GM19035 (cell line): ENCODE results near the gene MYO3B.

Source experiments
- ATAC-seq: cut with Tn5 transposase; IDR thresholded peaks from one replicate; pipeline ENCODE4 v1.9.1; 2021; ENCODE audit not compliant: unreplicated experiment

The MYO3B gene

DNA sequence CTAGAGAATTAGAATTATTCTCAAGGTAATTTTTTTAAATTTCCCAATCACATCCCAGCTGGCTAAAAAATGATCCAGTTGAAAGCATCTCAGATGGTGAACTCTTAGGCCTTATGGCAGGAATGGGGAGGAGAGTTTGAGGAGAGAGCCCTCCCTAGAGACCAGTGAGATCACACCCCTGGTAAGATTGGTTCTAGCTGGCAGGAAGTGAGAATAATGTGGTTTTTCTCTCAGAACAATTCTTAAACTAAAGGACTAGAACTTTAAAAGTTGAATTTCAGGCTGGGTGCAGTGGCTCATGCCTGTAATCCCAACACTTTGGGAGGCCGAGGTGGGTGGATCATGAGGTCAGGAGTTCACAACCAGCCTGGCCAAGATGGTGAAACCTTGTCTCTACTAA is 120.2 kb downstream of the MYO3B start:
- ATAC-seq, result peak; percentile 59

DNA sequence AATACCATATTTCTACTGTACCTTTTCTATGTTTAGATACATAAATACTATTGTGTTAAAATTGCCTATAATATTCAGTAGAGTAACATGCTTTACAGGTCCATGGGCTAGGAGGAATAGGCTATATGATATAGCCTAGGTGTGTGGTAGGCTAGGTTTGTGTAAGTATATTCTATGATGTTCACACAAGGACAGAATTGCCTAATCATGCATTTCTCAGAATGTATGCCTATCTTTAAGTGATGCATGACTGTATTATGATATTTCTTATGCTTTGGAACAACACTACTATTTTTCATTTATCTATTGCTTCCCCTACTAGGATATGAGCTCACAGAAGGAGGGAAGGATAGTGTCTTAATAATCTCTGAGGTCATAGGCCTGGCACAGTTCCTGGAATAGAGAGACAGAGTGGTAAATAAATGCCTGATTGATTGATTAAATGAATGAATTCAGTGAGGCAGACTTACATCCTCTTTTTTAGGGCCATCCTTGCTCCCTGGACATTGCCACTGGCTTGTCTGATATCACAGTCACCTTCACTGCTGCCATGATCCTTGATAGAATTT is 121.0 kb downstream of the MYO3B start:
- ATAC-seq, result no peak

DNA sequence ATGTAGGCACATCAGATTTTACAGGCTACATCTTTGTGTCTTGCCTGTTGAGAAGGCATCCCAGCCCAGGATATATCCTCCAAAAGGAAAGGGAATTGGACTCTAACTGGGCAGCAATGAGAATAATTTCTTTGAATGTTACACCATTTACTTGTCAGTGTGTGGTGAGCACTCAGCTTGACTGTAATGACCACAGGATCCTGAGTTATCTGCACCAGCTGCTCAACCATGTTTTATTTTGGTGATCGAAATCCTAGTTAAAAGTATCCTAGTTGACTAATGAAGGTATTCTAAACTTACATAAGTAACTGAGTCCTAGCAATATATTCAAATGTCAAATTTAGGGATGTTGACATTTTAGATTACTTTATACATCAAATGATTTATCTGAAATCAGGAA is 123.0 kb downstream of the MYO3B start:
- no peak for ATAC-seq

DNA sequence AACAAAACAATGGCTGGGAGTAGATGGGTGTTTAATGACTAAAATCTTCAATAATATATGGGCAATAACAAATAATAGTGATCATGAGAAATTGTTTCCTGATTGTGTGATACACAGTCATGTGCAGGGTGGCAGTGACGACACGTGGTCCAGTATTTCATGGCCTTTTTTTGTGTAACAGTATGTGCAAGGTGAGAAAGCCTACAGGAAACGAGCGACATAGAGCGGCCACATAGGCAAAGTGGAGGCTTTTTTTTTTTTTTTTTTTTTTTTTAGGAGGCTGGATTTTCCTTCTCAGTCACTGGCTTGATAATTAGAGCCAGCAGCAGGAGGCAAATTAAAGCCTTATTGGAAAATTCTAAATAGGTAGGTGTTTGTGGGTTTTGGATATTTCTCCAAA is 123.7 kb downstream of the MYO3B start:
- ATAC-seq, result no peak

DNA sequence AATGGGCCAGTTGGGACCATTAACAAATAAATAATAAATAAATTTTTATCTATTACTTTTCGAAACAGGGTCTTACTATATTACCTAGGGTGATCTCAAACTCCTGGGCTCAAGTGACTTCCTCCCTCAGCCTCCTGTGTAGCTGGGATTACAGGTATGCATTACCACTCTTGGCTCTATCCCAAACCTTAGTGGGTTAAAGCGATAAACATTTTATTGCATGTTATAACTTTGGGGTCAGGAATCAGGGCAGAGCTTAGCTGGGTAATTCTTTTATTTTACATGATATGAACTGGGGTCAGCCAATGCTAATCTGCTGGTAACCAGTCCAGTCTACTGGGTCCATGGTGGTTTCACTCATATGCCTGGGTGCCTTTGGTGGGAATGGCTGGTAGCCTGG is 127.8 kb downstream of the MYO3B start:
- ATAC-seq, result no peak

DNA sequence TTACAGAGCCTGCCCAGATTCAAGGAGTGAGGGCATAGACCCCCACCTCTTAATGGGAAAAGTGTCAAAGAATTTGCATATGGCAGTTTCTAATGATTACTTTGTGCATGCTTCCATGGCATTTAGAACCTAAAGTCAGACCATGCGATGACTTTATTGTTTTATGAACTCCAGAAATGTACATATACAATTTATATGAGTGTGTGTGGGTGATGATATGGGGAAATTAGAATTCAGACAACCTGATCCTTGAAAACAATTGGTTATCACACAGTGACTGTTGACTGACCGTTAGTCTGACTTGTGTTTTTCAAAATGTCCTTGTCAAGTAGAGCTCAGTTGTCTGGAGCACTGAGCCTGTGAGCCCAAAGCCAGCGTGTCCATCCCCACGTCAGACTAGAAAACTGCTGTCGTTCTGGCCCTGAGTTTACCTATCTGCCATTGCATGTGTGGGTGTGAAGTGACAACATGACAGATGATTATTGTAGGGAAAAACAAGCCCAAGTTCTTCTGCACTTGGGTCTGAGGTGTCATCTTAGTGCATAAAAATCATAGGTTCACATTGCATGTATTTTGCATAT is 128.4 kb downstream of the MYO3B start:
- ATAC-seq, result no peak

DNA sequence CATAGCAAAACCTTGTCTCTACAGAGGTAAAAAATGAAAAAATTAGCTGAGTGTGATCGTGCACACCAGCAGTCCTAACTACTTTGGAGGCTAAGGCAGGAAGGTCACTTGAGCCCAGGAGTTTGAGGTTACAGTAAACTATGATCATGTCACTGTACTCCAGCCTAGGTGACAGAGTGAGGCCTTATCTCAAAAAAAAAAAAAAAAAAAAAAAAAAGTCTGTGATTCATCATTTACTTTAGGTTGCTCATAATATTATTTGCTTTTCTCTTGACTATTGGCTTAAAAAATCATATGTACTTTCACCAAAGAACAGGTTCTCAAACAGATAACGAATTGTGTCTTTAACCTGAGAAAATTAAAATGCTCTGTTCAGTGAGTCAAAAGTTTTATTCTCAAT is 129.1 kb downstream of the MYO3B start:
- ATAC-seq, result no peak

DNA sequence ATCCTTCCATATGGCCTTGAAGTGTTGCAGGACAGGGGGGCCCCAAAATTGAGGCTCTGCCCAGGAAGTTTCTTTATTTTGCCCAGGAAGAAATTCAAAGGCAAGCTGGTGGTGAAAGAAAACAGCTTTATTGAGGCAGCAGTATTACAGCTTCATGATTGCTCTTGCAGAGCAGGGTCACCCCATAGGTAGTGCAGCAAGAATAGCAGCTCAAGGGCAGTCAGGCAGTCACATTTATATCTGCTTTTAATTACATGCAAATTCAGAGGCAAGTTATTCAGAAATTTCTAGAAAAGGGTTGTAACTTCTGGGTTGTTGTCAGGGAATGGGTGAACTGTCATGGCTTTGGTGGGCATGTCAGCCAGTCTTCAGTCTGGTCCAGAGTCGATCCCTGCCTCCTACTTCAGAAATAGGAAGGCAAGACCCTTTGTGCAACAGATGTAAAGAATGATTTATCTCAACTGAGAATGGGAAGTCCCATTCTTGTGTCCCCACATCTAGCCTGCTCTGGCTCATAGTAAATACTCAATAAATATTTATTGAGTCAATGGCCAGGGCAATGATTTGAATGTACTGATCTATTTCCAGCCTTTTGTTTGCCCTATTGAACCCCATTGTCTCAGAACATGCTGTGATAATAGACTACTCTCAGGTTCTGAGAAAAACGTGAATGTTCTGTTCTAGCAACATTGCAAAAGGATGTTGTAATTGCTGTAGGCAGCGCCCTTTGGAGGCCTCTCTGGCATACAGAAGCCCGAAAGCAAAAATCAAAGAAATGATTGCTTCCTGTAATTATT is 129.8 kb downstream of the MYO3B start:
- no peak for ATAC-seq

DNA sequence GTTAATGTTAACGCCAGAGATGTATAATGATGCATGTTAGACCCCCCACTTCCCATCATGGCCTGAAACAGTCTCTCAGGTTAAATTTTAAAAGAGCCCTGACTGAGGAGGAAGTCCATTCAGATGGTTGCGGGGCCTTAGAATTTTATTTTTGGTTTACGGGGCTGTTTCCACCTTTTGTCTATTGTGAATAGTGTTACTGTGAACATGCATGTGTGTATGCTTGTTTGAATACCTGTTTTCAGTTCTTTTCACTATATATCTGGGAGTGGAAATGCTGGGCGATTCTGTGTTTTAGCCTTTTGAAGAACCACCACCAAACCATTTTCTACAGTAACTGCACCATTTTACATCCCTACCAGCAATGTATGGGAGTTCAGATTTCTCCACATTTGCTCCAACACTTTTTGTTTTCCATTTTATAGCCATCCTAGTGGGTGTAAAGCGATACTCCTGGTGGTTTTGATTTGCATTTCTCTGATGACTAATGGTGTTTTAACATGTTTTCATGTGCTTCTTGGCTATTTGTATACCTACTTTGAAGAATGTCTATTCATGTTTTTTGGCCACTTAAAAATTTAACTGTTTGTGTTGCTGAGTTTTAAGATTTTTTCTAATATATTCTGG is 133.0 kb downstream of the MYO3B start:
- ATAC-seq, result no peak

DNA sequence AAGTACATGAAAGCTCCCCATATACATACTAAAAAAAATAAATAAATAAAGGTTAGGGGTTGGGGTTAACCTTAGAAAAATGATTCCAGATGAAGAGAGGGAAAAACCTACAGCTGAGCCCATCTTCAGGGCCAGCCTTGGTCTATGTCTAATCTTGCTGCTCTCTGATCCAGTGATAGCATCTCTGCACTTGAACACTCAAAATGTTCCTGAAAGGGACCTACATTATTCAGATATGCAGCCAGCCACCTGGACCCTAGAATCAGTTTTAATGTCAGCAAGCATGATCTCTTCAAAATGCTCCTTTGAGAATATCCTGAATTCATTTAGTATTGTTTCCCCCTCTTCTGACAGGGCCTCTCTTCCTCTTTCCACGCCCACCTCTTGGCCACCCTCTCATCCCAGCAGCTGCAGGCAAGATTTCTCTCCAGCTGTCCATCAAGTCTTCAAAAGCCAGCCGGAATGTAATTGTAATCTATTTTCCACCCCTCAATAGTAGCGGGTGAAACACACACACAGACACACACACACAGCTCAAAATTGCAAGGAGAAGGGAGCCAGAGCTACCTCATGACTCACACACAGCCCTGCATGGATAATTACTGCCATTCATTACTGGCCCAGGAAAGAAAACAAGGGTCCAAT is 135.5 kb downstream of the MYO3B start:
- ATAC-seq, result no peak

DNA sequence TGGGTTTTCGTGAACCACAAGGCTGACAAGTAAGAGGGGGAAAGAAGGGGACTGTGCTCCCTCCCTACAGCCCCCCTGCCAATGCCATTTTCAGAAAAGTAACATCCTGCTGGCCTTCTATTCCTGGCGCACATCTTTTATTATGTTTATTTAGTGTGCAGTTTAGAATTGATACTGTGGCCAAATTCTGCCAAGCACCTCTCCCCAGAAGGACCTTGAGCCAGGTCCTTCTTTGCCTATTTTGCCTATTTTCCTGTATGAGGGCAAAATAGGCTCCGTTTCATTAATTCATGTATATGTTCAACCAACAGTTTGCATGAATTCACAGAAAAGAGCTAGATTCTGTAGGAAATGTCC is 136.0 kb downstream of the MYO3B start:
- no peak for ATAC-seq

DNA sequence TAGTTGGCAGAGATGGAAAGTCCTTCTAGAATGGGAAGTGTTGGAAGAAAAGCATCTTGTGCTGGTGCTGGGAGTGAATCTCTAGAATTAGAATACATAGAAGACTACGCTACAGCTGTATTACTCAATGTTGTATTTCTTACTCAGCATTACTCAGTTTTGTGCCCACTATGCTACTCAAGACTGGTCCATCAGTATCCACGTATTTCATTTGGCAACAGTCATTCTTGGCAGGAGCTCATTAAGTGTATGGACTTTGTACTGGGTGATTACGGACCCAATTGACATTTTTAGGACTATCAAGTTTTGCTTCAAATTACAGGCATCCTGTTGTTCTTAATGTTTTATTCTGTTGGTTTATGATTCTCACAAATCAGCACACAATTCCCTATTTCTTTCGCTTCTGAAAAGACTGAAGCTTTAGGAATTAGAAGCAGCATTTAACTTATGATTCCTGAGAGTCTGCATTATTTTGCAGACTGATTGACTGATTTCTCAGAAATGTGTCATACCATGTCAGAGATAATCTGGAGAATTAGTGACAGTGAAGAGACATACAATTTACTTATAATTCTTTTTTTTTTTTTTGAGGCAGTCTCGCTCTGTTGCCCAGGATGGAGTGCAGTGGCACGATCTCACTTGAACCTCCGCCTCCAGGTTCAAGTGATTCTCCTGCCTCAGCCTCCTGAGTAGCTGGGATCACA is 136.9 kb downstream of the MYO3B start:
- no peak for ATAC-seq

DNA sequence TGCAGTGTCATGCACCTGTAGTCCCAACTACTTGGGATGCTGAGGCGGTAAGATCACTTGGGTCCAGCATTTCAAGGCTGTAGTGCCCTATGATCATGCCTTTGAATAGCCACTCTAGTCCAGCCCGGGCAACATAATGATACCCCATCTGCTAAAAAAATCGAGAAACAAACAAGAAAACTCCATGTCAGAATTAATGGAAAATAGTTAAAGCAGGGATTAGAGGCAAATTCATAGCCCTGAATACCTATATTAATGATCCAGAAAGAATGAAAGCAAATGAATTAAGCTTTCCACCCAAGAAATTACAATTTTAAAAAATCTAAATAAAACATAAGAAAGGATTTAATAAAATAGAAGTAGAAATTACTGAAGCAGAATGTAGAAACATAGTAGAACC is 143.0 kb downstream of the MYO3B start:
- no peak for ATAC-seq

DNA sequence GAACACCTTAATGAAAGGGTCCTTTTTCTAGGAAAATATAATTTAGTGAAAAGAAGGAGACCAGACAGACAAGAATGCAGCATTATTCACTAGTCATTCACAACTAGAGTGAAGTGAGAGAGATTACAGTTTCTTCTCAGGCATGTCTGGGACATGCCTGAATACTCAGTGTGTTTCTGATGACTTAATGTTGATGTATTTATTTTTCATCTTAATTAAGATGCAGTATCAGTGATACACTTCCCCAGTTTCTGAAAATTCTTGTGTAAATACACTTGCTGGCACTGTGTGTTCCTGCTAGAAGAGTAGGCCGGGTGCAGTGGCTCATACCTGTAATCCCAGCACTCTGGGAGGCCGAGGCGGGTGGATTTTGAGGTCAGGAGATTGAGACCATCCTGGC is 143.6 kb downstream of the MYO3B start:
- ATAC-seq, result no peak

DNA sequence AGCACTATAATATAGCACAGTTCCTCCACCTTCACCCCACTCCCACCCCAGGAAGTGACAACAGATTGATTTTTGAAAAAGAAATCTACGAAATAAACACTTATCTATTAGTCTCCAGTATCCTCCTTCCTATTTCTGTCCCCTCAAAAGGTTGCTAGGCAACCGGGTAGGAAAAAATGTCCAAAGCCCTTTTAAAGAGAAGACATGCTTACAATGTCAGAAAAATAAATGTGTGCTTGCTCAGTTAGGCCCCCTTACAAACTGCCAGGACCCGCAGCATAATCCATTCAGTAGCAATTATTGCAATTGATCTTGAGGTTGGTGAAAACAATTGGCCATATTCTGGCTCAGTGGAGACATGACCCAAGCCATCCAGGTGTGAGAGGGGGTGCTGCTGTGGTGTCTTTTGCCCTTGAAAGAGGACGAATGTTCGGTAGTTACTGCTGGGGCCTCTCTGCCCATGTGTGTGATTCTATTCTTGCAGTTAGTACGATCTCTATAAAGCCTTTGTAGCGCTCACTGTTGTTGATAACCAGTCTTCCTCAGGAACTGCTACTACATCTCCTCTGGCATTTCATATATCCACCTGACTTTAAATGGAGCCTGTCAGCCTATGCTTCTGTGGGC is 144.3 kb downstream of the MYO3B start:
- no peak for ATAC-seq

DNA sequence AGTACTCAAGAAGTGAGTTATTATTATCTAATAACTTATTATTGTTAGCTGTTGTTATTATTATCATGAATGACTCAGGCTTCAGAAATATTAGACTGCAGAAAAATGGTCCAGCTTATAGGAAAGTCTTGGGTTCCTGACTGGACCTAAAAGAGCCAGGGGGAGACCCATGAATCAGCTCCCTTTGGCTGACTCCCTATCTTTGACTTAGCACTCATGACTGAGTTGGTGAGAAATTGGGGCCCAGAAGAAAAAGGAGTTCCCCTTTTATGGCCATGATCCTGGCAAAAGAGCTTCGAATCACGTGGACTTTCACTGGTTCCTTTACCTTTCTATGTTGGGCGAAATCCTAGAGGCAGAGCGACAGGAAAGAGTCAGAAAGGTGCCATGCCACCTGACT is 145.8 kb downstream of the MYO3B start:
- ATAC-seq, result no peak

DNA sequence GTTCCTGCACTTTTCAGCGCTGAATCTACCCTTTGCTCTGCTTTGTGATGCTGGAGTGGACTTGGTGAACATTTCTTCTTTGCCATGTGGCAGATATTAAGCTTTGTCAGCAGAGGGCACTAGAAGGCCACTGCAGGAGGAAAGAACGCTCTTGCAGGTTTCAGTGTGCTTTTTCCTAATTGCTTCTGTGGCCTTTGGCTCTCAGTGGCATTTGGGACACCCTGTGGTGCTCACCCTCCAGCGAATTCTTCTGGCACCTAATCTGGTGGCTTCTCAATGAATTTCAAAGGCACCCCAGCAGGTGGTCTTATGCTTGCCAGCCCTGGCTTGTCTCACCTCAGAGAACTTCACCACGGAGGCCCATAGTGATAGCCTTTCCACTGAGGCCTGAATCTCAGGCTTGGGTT is 146.7 kb downstream of the MYO3B start:
- ATAC-seq, result no peak

DNA sequence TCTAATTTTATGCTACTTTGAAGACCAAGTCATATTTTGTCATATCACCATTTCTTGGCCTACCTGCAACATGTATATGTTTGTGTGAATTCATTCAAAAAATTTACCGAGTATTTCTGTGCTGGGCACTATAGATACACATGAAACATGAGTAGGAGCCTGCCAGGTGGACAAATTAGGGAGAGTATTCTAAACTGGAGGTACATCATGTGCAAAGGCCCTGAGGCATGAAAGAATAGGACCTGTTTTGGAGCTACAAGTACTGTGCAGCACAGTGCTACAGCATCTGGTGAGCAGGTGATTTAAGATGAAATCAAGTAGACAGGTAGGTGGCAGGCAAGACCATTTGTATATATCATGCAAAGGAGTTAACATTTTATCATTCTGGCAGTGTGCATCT is 152.9 kb downstream of the MYO3B start:
- no peak for ATAC-seq

DNA sequence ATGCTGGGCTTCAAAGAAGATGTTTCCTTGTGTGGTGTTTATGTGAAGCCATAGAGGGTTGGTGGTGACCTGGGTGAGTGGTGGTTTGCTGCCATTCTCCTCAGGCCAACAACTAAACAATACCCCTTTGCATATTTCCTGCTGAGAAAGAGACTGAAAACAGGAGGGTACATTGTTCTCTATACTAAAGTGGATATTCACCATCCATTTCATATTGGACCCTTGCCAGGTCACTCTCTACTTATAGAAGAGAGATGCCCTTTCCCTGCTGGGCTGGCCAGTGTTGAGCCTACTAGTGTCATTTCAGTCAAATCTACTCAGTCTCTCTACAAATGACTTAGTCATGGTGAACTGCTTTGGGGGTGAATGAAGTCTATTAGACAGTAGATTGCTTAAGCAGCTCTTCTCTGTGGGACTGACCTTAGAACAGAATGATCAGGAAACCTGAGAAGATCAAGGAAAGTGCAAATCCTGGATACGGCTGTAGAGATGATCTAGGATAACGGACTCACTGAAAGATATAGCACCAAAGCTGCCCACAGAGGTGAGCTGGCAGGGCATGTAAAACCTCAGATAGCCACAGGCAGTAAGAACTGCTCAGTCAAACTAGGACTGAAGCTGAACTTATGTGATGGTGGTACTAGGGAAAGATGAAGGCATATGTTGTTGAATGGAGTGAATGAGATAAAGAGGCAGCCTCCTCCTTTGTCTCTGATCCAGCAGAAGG is 154.9 kb downstream of the MYO3B start:
- no peak for ATAC-seq

DNA sequence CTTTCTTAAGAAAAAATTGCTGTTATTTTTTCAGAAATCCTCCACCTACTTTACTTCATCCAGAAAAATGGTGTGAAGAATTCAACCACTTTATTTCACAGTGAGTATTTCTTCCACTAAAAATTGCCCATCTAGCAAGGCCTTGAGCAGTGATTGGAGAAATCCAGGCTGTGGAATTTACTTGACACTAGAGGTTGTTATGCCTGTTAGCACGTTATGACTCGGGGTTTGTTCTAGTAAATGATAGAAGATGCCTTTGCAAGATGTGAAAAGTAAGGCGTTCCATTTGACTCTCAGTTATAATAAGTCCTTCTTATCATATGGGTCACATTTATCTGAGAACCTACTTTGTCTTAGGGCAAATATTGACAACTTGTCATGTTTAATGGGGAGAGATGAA is 157.4 kb downstream of the MYO3B start:
- no peak for ATAC-seq
